ENCODE measurements around the gene NFATC2.

The NFATC2 gene

DNA sequence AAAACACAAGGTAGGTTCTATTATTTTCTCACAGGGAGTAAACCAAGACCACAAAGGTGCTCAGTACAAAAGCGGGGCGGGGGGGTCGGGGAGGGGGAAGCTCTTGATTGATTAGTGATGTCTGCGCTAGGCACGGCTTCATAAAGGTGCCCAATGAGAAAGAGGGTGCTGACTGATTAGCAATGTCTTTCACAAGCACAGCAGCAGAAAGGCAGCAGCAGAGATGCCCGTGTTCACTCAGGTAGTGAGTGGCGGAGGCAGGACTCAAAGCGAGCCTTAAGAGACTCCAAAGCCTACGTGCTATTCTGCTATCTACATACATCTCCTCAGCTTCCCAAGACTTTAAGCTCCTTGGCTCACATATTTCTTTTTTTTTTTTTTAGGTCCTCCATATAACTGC is 20.3 kb downstream of the NFATC2 start:
- in situ Hi-C loops (cut with HindIII; ENCODE audit: low sequenced_read_pairs), result no loop called here

DNA sequence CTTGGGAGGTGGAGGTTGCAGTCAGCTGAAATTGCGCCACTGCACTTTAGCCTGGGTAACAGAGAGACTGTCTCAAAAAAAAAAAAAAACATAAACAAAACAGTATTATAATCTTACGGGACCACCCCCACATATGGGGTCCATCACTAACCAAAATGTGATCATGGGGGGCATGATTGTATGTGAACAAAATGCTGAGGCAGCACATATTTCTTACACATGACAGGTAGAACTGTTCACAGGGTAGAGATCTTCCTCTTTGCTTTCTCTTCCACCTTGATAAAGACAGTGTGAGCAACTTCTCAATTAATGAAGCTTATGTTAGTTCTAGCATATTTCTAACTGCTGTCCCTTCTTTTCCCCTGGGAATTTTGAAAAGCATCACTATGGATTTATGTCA is 24.7 kb downstream of the NFATC2 start:
- in situ Hi-C loops (cut with HindIII; ENCODE audit: low sequenced_read_pairs), result no loop called here

DNA sequence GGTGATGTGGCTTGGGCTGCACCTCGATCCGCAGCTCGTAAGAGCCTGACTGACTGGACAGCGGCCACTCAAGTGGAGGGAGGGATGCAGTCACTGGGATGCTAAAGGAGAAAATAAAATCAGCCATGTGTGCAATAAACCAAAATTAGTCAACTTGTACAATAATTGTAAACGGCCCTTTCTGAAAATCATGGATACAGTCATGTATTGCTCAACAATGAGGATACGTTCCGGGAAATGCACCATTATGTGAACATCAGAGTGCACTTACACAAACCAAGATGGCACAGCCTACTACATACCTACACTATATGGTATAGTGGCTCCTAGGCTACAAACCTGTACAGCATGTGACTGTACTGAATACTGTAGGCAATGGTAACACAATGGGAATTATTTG is 25.7 kb downstream of the NFATC2 start:
- in situ Hi-C loops (cut with HindIII; ENCODE audit: low sequenced_read_pairs), result no loop called here

DNA sequence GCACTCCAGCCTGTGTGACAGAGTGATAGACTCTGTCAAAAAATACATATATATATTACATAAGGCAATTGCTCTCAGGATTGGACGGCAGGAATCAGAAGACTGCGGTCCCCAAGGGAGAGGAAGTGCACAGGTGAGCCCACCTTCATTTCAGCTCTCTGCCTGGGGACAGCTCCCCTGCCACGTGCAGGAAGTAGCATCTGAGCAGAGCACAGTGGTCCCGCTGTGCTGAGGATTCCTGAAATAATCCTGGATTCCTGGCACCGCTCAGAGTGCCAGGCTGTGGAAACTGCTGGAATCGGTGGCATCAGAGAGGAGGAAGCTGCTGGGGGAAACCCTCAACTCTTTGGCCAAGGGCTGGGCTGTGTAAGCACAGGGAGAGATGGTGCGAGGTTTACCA is 27.7 kb downstream of the NFATC2 start:
- in situ Hi-C loops (cut with HindIII; ENCODE audit: low sequenced_read_pairs), result no loop called here

DNA sequence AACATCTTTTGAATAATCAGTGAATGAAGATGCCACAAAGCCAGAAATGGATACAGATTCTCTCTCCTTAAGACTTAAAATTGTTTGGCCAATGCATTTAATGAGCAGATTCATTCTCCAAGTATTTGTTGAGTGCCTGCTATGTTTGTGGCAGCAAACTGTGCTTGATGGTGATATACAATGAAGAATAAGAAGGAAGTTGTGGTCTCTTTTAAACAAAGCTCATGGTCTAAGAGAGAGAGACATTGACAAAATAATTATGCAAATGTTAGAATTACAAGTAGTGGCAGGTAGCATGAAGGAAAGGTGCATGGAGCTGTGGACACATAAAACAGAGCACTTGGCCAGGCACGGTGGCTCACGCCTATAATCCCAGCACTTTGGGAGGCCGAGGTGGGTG is 28.3 kb downstream of the NFATC2 start:
- in situ Hi-C loops (cut with HindIII; ENCODE audit: low sequenced_read_pairs), result no loop called here

DNA sequence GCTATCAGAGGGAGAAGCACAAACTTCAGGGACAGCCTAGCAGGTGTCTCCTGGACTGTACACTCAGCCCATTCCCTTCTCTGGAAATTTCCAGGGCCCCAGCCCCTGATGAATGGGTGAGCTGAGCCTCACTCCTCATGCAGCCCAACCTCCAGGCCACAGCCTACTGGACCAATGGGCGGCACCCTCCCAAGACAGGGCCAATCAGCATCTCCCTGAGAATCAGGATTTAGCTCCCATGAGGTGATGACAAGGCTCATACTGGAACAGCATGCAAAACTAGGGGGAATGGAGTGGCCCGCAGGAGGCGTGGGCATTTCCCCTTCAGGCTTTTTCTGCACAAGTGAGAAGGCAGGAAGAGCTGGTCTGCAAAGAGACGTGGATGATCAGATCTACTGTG is 29.0 kb downstream of the NFATC2 start:
- in situ Hi-C loops (cut with HindIII; ENCODE audit: low sequenced_read_pairs), result no loop called here

DNA sequence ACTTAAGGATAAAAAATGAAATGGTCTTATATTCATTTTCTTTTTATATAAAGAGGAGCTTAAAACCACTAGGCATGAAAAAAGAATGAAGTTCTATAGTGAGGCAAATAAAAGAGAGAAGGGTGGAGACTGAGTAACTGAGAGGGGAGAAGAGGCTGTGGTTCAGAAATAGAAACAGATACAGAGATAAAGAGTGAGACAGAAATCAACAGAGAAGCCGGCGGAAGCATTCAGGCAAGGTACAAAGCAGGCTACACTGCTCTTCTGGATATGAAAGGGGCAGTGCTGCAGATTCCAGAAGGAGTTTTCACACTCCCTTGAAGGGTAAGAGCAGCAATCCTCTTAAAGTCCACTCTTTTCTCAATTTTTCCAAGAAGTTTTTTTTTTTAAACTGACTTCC is 29.9 kb downstream of the NFATC2 start:
- in situ Hi-C loops (cut with HindIII; ENCODE audit: low sequenced_read_pairs), result no loop called here

DNA sequence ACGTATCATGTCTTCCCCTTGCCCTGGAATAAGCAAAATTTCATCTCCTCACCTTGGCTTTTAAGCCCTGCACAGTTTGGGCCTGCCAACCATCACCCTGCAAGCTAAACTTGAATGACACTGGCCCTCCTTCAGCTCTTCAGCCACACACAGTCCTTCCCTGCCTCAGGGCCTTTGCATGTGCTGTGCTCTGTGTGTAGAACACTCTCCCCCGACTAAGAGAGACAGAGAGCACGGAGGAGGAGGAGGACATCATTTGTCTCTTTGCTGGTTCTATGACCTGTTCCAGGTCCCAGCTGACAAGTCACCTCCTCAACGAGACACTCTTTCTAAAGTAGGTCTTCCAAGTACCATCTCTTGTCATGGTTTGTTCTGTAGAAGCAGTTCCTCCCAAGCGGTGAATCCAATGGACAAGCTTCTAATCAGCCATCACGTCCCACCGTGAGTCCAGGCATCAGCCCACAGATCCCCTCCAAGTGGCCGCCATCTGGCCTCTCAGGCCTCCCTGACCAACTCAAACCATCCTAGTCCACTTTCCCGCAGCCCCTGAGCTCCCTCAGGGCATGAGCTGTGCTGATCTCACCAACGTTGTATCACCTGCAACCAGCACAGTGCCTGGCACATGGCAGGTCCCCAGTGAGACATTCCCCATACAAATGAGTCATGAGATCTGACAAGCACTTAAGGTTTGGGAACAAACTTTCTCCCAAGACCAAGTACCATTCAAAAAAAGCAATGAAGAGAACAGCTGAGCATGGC is 30.5 kb downstream of the NFATC2 start:
- in situ Hi-C loops (cut with HindIII; ENCODE audit: low sequenced_read_pairs), result no loop called here

DNA sequence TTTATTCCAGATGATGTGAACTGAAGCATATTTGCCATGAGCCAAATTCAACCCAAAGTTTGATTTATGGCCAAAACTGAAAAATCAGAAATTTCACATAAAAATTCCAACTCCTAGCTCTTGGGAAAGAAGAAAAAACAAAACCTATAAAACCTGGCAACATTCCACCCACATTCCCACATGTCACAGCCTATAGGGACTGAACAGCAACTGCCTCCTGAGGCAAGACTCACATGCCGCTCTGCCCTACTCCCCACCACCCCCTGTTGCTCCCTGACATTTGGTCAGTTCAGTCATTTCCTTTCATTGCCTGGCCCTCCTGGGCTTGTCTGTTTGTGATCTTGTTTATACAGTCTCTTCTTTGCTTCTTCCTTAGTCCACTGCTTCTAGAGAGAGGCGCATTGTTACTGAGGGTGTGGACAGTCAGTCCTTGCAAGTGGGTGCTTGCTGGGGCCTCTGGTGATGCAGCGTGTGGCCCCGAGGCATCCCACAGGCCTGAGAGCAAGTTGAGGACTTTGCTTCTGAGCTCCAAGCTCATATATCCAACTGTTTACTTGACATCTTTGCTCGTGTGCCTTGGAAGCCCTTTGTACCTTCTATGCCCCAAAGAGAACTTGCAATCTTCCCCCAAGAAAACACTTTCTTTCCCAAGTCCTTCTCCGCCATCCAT is 31.4 kb downstream of the NFATC2 start:
- in situ Hi-C loops (cut with HindIII; ENCODE audit: low sequenced_read_pairs), result no loop called here

DNA sequence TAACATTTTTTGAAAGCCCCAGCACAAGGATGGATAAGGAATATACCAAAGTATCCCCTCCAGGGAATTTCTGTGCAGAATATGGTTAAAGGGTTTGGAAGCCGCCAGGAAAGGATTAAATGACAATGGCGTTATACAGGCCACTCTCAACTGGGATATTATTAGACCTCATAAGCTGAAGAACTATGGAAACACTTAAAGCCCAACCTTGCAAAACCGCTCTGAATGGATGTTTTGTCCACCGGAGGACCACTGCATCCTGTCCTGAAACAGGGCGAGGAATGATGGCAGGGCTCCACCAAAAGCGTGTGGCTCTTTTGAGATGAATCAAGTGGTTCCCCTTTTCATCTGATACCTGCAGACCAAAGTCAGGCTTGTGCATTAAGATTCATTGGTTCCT is 32.4 kb downstream of the NFATC2 start:
- in situ Hi-C loops (cut with HindIII; ENCODE audit: low sequenced_read_pairs), result no loop called here

DNA sequence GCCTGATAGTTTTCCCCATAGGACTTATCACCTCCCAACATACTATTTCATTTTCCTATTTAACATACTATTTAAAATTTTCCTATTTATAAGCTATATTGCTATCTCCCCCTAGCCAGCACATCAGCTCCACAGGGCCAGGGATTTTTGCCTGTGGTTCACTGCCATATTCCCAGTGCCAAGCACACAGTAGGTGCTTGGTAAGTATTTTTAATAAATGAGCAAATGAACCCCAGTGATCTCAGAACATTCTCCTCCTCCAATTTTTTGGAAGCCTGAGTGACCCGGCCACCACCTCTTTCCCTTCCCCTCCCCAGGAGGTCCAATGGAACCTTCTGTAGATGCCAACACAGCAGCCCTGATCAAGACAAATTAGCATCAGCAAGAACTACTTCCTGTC is 33.3 kb downstream of the NFATC2 start:
- in situ Hi-C loops (cut with HindIII; ENCODE audit: low sequenced_read_pairs), result no loop called here

DNA sequence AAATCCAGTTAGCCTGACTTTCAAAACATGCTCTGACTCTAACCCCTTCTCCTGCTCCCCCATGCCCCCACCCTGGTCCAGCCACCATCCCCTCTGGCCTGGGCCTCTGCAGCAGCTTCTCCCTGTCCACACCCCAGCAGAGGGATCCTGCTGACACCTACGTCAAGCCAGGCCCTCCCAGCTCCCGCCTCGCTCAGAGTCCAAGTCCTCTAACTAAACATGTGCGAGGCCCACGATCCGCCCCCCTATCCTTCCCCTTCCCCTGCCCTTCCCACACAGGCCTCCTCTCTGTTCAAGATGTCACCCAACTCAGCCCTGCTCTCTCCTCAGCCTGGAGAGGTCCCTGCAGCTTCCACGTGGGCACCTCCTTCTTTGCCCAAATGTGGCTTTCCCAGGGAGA is 33.7 kb downstream of the NFATC2 start:
- in situ Hi-C loops (cut with HindIII; ENCODE audit: low sequenced_read_pairs), result no loop called here

DNA sequence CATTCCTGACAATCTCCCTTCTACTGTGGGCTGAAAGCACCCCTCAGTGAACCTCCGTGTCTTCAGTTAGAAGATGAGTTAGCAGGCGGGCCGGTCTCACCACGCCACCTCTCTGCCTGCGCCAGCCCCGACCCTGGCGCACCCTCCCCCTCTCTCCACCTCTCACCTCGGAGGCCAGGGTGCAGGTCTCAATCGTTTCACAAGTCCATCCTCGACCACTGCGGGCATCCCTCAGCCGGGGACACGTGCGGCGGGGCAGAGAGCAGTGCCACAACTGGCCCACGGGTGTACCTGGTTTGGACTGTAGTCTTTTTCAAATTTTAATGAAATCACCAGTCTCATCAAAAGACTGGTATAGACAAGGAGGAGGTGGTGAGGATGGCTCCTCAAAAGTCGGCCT is 34.4 kb downstream of the NFATC2 start:
- in situ Hi-C loops (cut with HindIII; ENCODE audit: low sequenced_read_pairs), result no loop called here

DNA sequence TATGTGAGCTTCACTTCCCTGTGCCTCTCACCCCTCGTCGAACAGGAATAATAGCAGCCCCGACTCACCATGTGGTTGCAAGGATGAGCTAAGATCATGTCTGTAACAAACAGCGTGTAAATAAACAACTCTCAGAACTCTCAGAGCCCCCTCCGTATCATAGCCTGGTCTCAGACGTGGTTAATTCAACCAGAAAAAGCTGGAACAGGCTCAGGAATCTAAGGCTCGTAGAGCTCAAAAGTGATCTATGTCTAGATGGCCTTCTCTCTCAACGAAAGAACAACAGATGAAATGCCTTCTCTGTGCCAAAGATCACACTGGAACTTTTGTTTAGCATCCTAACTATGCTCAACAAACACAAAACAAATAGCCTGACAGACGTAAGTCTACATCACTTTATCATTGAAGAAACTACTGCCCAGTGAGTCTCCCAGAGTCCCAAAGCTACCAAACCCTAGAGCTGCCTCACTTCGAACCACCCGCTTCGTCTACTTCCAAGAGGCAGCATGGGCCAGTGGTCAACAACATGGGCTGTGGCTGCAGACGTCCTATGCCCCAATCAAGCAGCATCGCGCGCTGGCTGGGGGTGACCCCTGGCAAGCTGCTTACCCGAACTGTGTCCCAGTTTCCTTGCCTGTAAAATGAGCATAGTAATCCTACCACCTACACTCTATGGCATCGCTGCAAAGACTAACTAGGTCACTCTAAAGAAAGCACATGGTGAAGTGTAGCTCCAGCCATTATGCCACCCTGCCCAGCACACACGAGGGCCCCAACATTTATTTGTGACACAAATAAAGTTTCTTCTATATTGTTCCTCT is 35.1 kb downstream of the NFATC2 start:
- in situ Hi-C loops (cut with HindIII; ENCODE audit: low sequenced_read_pairs), result no loop called here

DNA sequence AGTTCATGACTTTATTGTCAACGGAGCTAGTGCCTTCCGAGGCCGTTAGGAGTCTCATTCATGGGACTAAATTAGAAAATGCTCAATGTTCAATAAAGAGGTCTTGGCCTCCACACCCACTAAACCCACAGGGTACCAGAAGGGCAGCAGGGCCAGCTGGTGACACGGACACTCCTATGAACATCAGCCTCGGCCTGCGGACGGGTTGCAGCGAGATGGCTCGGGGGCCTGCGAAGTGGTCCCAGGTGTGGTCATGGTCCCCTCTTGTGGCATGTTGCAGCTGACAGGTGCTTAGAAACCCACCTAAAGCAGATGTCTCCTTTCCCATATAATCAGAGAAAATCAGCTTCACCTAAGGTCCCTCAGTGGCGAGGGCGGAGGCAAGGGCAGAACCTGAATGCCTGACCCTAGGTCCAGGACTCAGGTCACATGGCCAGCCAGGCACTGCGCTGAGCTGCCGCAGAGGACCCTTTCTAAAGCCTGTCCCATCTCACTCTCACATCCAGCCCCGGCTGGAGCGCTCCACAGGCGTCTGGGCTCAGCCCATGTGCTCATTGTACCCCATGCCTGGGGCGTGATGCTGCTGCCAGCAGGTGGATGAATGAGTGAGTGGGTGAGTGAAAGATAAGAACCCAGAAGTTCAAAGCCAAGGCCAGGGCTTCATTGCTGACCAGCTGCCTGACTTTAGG is 35.8 kb downstream of the NFATC2 start:
- in situ Hi-C loops (cut with HindIII; ENCODE audit: low sequenced_read_pairs), result no loop called here

DNA sequence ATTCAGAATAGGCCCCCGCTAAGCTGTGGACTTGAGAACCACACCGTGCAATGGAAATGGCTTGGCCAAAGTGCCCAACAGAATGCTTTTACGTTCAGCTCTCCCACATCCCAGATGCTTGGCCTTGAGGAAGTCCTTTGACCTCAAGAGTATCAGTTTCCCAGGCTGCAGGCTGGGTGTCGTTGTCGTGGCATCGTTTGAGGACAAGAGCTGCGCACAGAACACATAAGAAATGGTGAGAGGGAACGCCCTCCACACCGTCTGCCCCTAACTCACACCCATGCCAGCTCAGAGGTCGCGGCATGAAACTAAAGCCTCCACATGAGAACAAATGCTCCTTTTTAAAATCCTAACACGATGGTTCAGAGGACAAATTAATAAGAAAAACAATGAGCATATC is 37.0 kb downstream of the NFATC2 start:
- in situ Hi-C loops (cut with HindIII; ENCODE audit: low sequenced_read_pairs), result no loop called here

DNA sequence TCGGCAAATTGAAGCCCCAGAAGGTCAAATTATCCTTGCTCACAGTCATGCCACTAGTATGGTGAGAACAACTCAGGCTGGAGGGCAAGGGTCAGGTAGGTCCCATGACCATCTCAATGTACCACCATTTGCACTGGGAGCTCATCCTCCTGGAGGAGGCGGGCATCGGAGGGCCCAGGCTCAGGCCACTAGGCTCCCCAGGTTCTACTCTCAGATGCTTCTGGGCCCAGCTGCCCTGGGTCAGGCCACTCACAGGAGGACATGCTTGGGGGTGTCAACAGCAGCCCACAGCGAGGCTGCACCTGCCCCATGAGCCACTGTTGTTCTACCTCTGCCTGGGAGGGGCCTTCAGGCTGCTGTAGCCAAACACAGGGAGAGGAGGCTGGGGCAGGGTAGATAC is 39.1 kb downstream of the NFATC2 start:
- in situ Hi-C loops (cut with HindIII; ENCODE audit: low sequenced_read_pairs), result no loop called here

DNA sequence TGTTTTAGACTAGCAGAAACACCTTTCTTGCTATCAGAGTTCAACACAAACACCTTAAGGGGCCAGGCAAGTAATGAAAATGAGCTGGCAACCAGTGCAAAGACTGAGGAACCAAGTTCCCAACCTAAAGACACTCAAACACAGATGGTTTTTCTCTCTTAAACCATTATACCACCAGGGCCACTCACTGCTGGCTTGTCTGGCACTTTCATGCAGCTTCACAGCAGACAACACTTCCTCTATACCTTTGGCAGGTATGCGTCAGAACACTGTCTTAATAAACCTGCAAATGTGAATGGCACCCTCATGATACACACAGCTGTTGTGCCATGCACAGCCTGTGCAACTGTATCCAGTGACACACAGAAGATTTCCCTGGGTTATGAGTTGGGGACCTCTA is 41.6 kb downstream of the NFATC2 start:
- in situ Hi-C loops (cut with HindIII; ENCODE audit: low sequenced_read_pairs), result no loop called here

DNA sequence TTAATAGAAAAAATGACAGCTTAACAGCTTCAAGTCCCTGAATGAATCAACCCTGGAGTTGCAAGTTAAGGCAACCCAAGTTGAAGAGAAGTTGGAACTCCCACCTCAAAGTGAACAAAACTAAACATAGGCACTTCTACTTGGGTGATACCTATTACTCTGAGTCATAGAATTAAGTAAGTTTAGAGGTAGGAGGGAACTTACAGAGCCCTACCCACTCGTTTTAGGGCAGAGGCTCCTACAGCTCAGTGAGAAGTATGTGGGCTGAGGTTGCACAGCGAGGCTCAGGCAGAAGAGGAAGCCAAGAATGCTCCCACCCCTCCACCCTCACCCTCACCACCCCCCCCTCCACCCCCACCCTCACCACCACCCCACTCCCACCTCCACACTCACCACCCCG is 42.2 kb downstream of the NFATC2 start:
- in situ Hi-C loops (cut with HindIII; ENCODE audit: low sequenced_read_pairs), result no loop called here

DNA sequence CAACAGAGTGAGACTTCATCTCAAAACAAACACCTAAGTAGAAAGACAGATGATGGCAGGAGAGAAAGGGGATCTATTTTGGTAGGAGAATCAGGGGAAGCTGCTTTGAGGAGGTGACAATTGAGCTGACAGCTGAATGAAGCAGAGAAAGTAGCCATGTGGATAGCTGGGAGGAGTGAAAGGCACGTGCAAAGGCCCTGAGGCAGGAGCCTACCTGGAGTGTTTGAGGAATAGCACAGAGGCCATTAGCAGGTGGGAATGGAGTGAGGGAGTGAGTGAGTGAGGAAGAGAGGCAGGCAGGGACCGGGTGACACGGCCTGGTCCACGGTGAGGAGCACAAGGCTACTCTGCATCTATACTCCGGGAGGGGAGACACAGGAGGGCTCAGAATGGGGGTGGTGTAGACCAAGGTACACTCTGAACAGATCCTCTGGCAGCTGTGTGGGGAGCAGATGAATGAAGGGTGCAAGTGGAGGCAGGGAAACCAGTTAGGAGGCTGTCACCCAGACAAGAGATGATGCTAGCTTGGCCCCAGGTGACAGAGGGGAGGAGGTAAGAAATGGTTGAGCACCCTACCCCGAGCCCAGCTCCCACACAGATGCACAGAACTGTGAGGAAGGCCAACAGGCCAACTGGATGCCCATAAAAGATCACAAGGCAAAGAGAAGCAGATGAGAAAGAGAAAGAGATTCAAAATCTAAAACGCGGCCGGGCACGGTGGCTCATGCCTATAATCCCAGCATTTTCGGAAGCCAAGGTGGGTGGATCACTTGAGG is 43.6 kb downstream of the NFATC2 start:
- in situ Hi-C loops (cut with HindIII; ENCODE audit: low sequenced_read_pairs), result loop anchor here (5.0 to 10.0 kb wide), 2 partner anchors 37 to 96 kb away; no protein-coding TSS in a partner anchor
